Measurements from ENCODE around the gene TSKS. TPM values are rescaled to one million over a fixed set of nuclear protein-coding genes. Genes with fewer than 3 reads are reported as not detected.

Gene TSKS
- total RNA-seq, 1 experiment from 2014 or later = 0.76 TPM

GRCh38 chr19:49811328-49811727 is 48.2 kb upstream of the TSKS start:
- Histone ChIP-seq H3K4me1 (ENCODE audit: control insufficient read depth in 1 of 2, insufficient read depth in 2 of 2, low read length in 2 of 2) (peaks cover 6 to 32% of the 10 kb centered on the region in 2 experiments; a peak in 3 of 4 replicates), H3K9ac (ENCODE audit: low read length) (no peak overlapping the region), H3K4me2 (ENCODE audit: low read length) (no peak overlapping the region), H3K9me3 (ENCODE audit: control insufficient read depth in 1 of 2, insufficient read depth in 1 of 2, low read depth in 1 of 2, low read length in 2 of 2) (no peaks in the 10 kb centered on the region), H3K27ac (ENCODE audit: low read depth, low read length) (no peak overlapping the region), H3K36me3 (ENCODE audit: control insufficient read depth in 1 of 2, insufficient read depth in 2 of 2, low read length in 2 of 2) (no peaks in the 10 kb centered on the region), H3K79me2 (ENCODE audit: insufficient read depth, low read length) (no peaks in the 10 kb centered on the region), H3K4me3 (replicated peaks in 1 of 2; ENCODE audit: low read depth in 1 of 2, low read length in 2 of 2) (no peak overlapping the region), H4K20me1 (ENCODE audit: insufficient read depth) (no peaks in the 10 kb centered on the region), H3K27me3 (ENCODE audit: insufficient read depth, low read length) (no peaks in the 10 kb centered on the region), H2AFZ (ENCODE audit: low read depth, low read length, poor library complexity, severe bottlenecking) (no peak overlapping the region), H3K9me2 (ENCODE audit: insufficient read depth) (no peaks in the 10 kb centered on the region)
- POLR2A ChIA-PET = no interaction called here
- intact Hi-C loops (cut with micrococcal nuclease) = no loop called here
- BruUV-seq (replicated peaks) = no TSS peak
- ATAC-seq (no peak), DNase-seq (ENCODE audit: low read depth, low spot score) (no peak)
- CTCF ChIA-PET = no interaction called here
- RAD21 ChIA-PET (ENCODE audit: low non-redundant PET in 1 of 2, low total read pairs in 2 of 2, uncharacterized antibody in 2 of 2, unreplicated experiment in 2 of 2) = no interaction called here
- TF ChIP-seq MAX (IDR thresholded peaks at IDR 0.05) (no peak), ZFX (IDR thresholded peaks at IDR 0.05) (no peak), ZNF274 (IDR thresholded peaks at IDR 0.05; ENCODE audit: low read depth, low read length) (no peak), EZH2 (IDR thresholded peaks at IDR 0.05) (no peak), CEBPB (IDR thresholded peaks at IDR 0.05; ENCODE audit: low read depth) (no peak), SRF (IDR thresholded peaks at IDR 0.05; ENCODE audit: low read depth) (no peak), REST (IDR thresholded peaks at IDR 0.05; ENCODE audit: low read depth) (no peak)
